OCI-LY1 (cell line): Measurements from ENCODE around the gene CDC42BPA.
"Not testable (repeated sequence)": the region's sequence is repeated elsewhere in the genome, so short reads cannot be mapped to it uniquely, and the experiment has no call there.

Source experiments
- H2AFZ ChIP-seq: fragments of 200-600 bp; sonication (generic), shearing (Covaris generic); 2 replicates; pipeline ENCODE4 v1.6.0; 2014; ENCODE audit warnings: antibody characterized with exemption, mild to moderate bottlenecking, low read length
- H3F3A ChIP-seq: fragments of 200-600 bp; sonication (generic), shearing (Covaris generic); 2 replicates; pipeline ENCODE4 v1.6.0; 2014; ENCODE audit warnings: mild to moderate bottlenecking, antibody characterized with exemption, low read length, moderate library complexity; ENCODE audit not compliant: insufficient read depth
- H3K27ac ChIP-seq: fragments of 200-600 bp; sonication (generic); 2 replicates; pipeline ENCODE4 v1.5.1; 2014; ENCODE audit warnings: low read length, mixed run types, mild to moderate bottlenecking, low read depth; ENCODE audit not compliant: poor library complexity, severe bottlenecking
- H3K27me3 ChIP-seq: fragments of 200-600 bp; sonication (generic); 2 replicates; pipeline ENCODE4 v1.6.0; 2014; ENCODE audit warnings: antibody characterized with exemption, mild to moderate bottlenecking, low read length, moderate library complexity; ENCODE audit not compliant: insufficient read depth
- H3K36me3 ChIP-seq: fragments of 200-600 bp; sonication (generic); 2 replicates; pipeline ENCODE4 v1.6.1; 2014; ENCODE audit warnings: mild to moderate bottlenecking, antibody characterized with exemption, low read length, moderate library complexity, mixed read lengths; ENCODE audit not compliant: insufficient read depth
- H3K4me1 ChIP-seq: fragments of 200-600 bp; sonication (generic); 2 replicates; pipeline ENCODE4 v1.5.1; 2014; ENCODE audit warnings: mild to moderate bottlenecking, low read length, moderate library complexity; ENCODE audit not compliant: insufficient read depth, severe bottlenecking
- H3K4me2 ChIP-seq: fragments of 200-600 bp; sonication (generic), shearing (Covaris generic); 2 replicates; pipeline ENCODE4 v1.6.1; 2014; ENCODE audit warnings: low read length
- H3K4me3 ChIP-seq: fragments of 200-600 bp; sonication (generic); 2 replicates; pipeline ENCODE4 v1.5.1; 2014; ENCODE audit warnings: low read length, low read depth, mild to moderate bottlenecking, mixed read lengths; ENCODE audit not compliant: poor library complexity, severe bottlenecking
- H3K79me2 ChIP-seq: fragments of 200-600 bp; shearing (Covaris generic); 2 replicates; pipeline ENCODE4 v1.6.1; 2016; ENCODE audit warnings: mixed run types, low read length, mixed read lengths; ENCODE audit not compliant: insufficient read depth
- H3K9ac ChIP-seq: fragments of 200-600 bp; sonication (generic), shearing (Covaris generic); 2 replicates; pipeline ENCODE4 v1.6.1; 2014; ENCODE audit warnings: mild to moderate bottlenecking, low read length, mixed read lengths
- H3K9me2 ChIP-seq: fragments of 200-600 bp; sonication (generic), shearing (Covaris generic); 2 replicates; pipeline ENCODE4 v1.6.1; 2014; ENCODE audit warnings: low read depth, mild to moderate bottlenecking, low read length, mixed read lengths
- H3K9me3 ChIP-seq: fragments of 200-600 bp; shearing (Covaris generic); 2 replicates; pipeline ENCODE4 v1.6.1; 2014; ENCODE audit warnings: low read length, mixed read lengths
- H4K20me1 ChIP-seq: fragments of 200-600 bp; sonication (generic), shearing (Covaris generic); 2 replicates; pipeline ENCODE4 v1.6.0; 2016; ENCODE audit warnings: mild to moderate bottlenecking, low read length; ENCODE audit not compliant: insufficient read depth
- EZH2 ChIP-seq: fragments of 200-600 bp; sonication (generic), shearing (Covaris generic); IDR thresholded peaks from 2 replicates; pipeline ENCODE4 v1.8.0; 2017; ENCODE audit warnings: borderline replicate concordance, mixed run types, mild to moderate bottlenecking, antibody characterized with exemption, low read length, moderate library complexity, mixed read lengths
- TF ChIP-seq, protein P1 (sequence below): fragments of 200-600 bp; sonication (generic), shearing (Covaris generic); IDR thresholded peaks from 2 replicates; pipeline ENCODE4 v1.5.1; 2017; ENCODE audit warnings: mild to moderate bottlenecking, antibody characterized with exemption, low read length, moderate library complexity, mixed read lengths

The CDC42BPA gene

DNA sequence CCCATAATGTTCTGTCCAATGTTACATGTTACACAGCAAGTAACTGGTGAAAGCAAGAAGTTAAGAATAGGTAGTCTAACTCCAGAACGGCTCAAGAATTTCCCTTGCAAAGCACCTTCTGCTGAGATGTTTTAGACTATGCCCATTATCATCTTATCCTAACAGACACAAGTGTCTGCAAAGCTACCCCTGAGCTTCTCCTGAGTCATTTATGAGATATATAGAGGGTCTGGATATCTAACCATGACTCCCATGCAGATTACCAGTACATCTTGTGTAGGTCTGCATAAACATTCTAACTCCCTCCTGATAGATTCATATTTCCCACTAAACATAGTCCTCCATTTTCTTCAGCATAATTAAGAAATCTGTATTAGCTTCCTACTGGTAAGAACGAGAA is 206.5 kb downstream of the CDC42BPA start:
- H3F3A ChIP-seq, result no peaks in the 10 kb centered on the region
- H2AFZ ChIP-seq, result no peak overlapping the region
- TF ChIP-seq EZH2, result no peak
- TF ChIP-seq, protein P1, sequence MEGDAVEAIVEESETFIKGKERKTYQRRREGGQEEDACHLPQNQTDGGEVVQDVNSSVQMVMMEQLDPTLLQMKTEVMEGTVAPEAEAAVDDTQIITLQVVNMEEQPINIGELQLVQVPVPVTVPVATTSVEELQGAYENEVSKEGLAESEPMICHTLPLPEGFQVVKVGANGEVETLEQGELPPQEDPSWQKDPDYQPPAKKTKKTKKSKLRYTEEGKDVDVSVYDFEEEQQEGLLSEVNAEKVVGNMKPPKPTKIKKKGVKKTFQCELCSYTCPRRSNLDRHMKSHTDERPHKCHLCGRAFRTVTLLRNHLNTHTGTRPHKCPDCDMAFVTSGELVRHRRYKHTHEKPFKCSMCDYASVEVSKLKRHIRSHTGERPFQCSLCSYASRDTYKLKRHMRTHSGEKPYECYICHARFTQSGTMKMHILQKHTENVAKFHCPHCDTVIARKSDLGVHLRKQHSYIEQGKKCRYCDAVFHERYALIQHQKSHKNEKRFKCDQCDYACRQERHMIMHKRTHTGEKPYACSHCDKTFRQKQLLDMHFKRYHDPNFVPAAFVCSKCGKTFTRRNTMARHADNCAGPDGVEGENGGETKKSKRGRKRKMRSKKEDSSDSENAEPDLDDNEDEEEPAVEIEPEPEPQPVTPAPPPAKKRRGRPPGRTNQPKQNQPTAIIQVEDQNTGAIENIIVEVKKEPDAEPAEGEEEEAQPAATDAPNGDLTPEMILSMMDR, result no peak
- H3K4me2 ChIP-seq, result no peak overlapping the region
- no peak overlapping the region for H3K27ac ChIP-seq
- H3K27me3 ChIP-seq, result no peaks in the 10 kb centered on the region
- no peaks in the 10 kb centered on the region for H4K20me1 ChIP-seq
- no peaks in the 10 kb centered on the region for H3K9me3 ChIP-seq
- no peaks in the 10 kb centered on the region for H3K4me1 ChIP-seq
- H3K79me2 ChIP-seq, result no peaks in the 10 kb centered on the region
- no peaks in the 10 kb centered on the region for H3K9me2 ChIP-seq
- no peak overlapping the region for H3K9ac ChIP-seq
- no peak overlapping the region for H3K4me3 ChIP-seq
- no peaks in the 10 kb centered on the region for H3K36me3 ChIP-seq

DNA sequence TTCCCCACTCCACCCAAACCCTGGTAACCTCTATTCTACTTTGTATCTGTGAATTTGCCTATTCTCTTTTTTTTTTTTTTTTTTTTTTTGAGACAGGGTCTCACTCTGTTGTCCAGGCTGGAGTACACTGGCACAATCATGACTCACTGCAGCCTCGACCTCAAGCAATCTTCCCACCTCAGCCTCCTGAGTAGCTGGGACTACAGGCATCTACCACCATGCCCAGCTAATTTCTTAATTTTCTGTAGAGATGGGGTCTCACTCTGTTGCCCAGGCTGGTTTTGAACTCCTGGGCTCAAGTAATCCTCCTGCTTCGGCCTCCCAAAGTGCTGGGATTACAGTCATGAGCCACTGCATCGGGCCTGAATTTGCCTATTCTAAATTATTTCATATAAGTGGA is 213.0 kb downstream of the CDC42BPA start:
- H3K4me2 ChIP-seq, H3K27me3 ChIP-seq, H3K9me2 ChIP-seq, H3K4me3 ChIP-seq, H3K79me2 ChIP-seq, H3K9ac ChIP-seq, H4K20me1 ChIP-seq, H3K36me3 ChIP-seq, H2AFZ ChIP-seq, H3K27ac ChIP-seq, H3F3A ChIP-seq, H3K9me3 ChIP-seq, H3K4me1 ChIP-seq: not testable (repeated sequence)

DNA sequence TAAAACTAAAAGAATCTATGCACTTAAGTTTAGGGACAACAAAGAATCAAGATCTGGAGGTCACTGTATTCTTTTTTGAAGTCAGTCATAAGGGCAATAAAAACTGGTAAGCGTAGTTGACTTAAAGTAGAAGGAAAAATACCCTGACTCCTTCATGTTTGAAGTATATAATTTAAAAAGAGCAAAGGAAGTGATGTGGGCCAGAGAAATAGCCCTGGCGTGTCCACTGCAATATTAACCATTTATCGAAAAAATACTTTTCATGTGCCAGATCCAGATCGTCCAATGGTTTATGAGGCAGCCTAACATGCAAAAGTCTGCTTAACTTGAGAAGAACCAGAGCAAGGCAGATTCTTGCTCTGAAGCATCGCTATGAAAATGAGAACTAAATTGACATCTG is 216.2 kb downstream of the CDC42BPA start:
- TF ChIP-seq, protein P1, result no peak
- TF ChIP-seq EZH2, result no peak
- H3K4me3 ChIP-seq, result no peak overlapping the region

GRCh38 chr1:227094249-227094966 is 223.9 kb downstream of the CDC42BPA start:
- no peak overlapping the region for H3K27ac ChIP-seq
- TF ChIP-seq, protein P1, result no peak
- no peak for TF ChIP-seq EZH2
- H3K9me3 ChIP-seq, result no peaks in the 10 kb centered on the region
- no peaks in the 10 kb centered on the region for H3K4me1 ChIP-seq
- no peak overlapping the region for H3K4me3 ChIP-seq
- no peaks in the 10 kb centered on the region for H3K79me2 ChIP-seq
- H3K9ac ChIP-seq, result no peak overlapping the region
- H3K4me2 ChIP-seq, result no peak overlapping the region
- H3F3A ChIP-seq, result no peaks in the 10 kb centered on the region
- no peaks in the 10 kb centered on the region for H3K9me2 ChIP-seq
- no peaks in the 10 kb centered on the region for H3K36me3 ChIP-seq
- no peak overlapping the region for H2AFZ ChIP-seq
- H3K27me3 ChIP-seq, result no peaks in the 10 kb centered on the region
- no peaks in the 10 kb centered on the region for H4K20me1 ChIP-seq

More for the DNA sequence above, 216.2 kb downstream of the CDC42BPA start:
- Histone ChIP-seq H3K79me2 (no peaks in the 10 kb centered on the region), H3K9ac (no peak overlapping the region), H3K9me3 (no peaks in the 10 kb centered on the region), H3K36me3 (no peaks in the 10 kb centered on the region), H3F3A (no peaks in the 10 kb centered on the region), H3K27me3 (no peaks in the 10 kb centered on the region), H3K9me2 (no peaks in the 10 kb centered on the region), H3K4me2 (no peak overlapping the region), H2AFZ (no peak overlapping the region), H3K4me1 (no peaks in the 10 kb centered on the region), H4K20me1 (no peaks in the 10 kb centered on the region), H3K27ac (no peak overlapping the region)
